HG03097 (cell line): ENCODE results near the gene POLR2L.

ENCODE experiments used
- ATAC-seq: cut with Tn5 transposase; IDR thresholded peaks from one replicate; pipeline ENCODE4 v1.9.1; 2021; ENCODE audit not compliant: unreplicated experiment, low FRiP score

Gene POLR2L

GRCh38 chr11:842370-843002 lies at the start of gene POLR2L, which contains the start of gene TSPAN4:
Gene POLR2L (minus strand): TSS chr11:842529. CDS start chr11:842508, 21 bp downstream.
Gene TSPAN4 (plus strand): TSS chr11:842852. CDS start chr11:850305, 7,453 bp downstream.
- peak; percentile 49 for ATAC-seq

DNA sequence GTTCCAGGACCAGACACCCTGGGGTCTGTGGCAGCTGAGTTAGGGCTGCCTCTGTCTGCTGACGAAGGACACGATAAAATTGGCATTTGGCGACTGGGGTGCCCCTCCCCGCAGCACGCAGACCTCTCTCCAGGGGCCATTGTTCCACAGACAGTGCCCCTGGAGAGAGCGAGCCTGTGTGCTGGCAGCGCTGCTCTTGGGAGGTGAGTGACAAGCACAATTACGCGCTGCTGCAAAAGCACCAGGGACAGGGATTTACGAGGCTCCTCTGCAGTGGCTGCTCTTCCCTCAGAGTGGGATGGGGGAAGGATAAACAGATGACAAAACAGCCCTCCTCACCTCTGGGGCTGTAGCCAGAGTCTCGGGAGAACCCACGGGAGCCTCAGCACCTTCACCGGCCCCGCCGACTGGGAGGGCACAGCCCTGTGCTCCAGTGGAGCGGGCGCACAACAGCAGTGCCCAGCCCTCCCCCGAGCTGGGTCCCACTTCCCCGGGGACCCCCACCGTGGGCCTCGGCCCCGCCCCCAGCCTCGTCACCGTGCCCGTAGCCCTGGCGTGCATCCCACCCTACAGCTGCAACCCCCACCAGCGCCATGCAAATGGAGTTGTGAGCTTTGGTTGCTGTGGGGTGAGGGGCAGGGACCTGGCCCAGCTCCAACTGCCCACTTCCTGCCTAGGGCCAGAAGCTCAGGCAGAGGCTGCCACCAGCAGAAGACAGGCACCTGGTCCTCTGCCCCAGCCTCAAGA lies 48.6 kb upstream of the POLR2L start:
- no peak for ATAC-seq

- no peak for ATAC-seq
These were observed 47.6 kb upstream of the POLR2L start for GRCh38 chr11:889687-890475.

GRCh38 chr11:889257-889656 lies 46.9 kb upstream of the POLR2L start:
- no peak for ATAC-seq

GRCh38 chr11:888310-889212 lies 46.2 kb upstream of the POLR2L start:
- no peak for ATAC-seq

- no peak for ATAC-seq
These were observed 45.3 kb upstream of the POLR2L start for GRCh38 chr11:887589-887988.

- no peak for ATAC-seq
These were observed 44.2 kb upstream of the POLR2L start for GRCh38 chr11:886568-886967.

DNA sequence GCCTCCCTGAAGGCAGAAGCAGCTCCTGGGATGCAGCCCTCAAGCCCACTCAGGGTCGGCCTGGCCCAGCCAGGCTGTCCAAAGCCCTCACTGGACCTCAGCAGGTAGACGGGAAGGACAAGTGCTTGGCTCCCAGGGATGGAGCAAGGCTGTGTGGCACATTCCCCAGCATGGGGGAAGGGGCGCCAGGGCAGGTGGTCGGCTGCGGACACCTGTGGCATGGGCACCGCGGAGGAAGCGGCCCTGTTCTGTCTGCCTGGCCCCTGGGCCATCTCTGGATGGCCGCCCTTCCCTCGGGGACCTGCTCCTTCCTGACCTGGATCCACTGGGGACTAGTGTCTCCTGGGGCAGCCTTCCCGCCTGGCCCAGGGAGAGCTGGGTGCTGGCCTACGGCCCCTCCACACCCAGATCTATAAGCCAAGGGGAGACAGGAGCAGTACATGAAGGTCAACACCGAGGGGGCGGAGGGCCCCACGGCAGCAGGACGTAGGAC lies 42.3 kb upstream of the POLR2L start:
- ATAC-seq, result no peak

DNA sequence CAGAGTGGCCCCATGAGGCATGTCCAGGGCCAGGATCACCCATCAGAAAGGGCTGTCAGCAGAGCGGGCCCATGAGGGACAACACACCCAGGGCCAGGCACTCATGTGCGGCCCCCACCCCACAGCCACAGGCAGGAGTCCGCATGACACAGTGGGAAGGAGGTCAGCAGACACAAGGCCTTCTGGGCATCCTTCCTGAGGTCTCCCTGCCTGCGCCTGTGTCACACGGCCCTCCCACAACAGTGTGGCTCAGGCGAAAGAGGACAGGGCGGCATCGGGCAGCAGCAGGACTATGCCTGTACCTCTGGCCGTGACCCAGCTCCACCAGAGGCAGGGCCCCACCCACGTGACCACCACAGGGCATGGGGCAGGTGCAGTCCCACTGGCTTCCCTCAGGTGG lies 41.2 kb upstream of the POLR2L start:
- no peak for ATAC-seq

GRCh38 chr11:882596-882995 lies 40.3 kb upstream of the POLR2L start:
- ATAC-seq, result no peak

GRCh38 chr11:880447-880846 lies 38.1 kb upstream of the POLR2L start:
- ATAC-seq, result no peak

GRCh38 chr11:877565-877964 lies 35.2 kb upstream of the POLR2L start:
- no peak for ATAC-seq

GRCh38 chr11:876545-876944 lies 34.2 kb upstream of the POLR2L start:
- ATAC-seq, result no peak

DNA sequence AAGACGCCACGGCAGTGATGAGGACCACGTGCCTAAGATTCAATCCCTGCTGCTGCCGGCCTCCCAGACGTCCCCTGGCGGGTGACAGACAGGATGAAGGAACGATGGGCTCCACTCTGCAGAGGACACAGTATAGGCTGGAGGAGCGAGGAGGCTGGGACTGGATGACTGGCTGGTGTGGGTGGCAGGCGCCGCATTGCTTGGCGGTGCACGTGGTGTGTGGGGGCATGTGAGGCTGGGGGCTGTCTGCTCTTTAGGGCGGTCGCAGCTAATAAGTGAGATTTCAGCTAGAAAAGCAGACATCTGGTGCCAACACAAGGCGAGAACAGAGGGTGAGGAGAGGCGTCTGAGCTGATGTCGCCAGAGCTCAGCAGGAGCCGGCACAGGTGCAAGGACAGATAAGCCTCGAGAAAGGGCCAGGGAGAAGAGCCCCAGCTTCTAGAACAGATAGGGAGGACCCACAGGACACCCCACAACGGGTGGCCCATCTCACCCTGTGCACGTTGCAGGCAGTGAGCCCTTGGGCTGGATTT lies 33.5 kb upstream of the POLR2L start:
- no peak for ATAC-seq

GRCh38 chr11:875203-875602 lies 32.9 kb upstream of the POLR2L start:
- ATAC-seq, result no peak

GRCh38 chr11:873706-874105 lies 31.4 kb upstream of the POLR2L start:
- ATAC-seq, result no peak

- ATAC-seq, result no peak
These were observed 30.5 kb upstream of the POLR2L start for GRCh38 chr11:872799-873198.

GRCh38 chr11:871472-871871 lies 29.1 kb upstream of the POLR2L start:
- no peak for ATAC-seq

DNA sequence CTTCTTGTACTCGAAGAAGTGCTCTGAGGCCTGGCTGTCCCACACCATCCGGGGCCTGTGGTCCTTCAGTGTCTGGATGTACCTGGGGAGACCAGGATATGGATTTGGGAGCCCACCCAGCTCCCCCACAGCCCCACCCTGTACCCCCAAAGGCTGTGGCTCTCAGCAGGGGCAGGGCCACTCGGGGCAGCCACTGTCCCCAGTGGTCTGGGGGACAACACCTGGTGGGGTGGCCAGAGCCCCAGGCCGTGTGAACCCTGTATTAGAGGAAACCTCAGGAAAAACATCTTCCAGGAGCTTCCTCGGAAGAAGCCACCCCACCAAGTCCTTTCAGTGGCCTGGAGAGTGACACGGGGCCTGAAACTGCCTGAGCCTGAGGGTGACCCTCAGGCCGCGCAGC lies 28.1 kb upstream of the POLR2L start:
- ATAC-seq, result no peak

- ATAC-seq, result no peak
These were observed 27.7 kb upstream of the POLR2L start for GRCh38 chr11:870127-870413.
